H1 (cell line): ENCODE data around the gene GZF1.

Experiments used
- ATF2 ChIP-seq: IDR thresholded peaks from 2 replicates; pipeline ENCODE4 v1.6.1; 2012; ENCODE audit warnings: low read length, inconsistent platforms
- CTCF ChIP-seq, 3 experiments: IDR thresholded peaks; 1 replicate in 2 of 3; 2 replicates in 1 of 3; pipeline versions ENCODE4 v1.5.1 to v1.6.1; 2011; ENCODE audit warnings: low read length in 3 of 3, mild to moderate bottlenecking in 3 of 3, inconsistent platforms in 2 of 3, low read depth in 1 of 3, moderate library complexity in 1 of 3; ENCODE audit not compliant: insufficient read depth in 1 of 3; ENCODE audit errors: control extremely low read depth in 1 of 3
- EP300 ChIP-seq, 2 experiments: IDR thresholded peaks; 1 replicate in 1 of 2; 2 replicates in 1 of 2; pipeline ENCODE4 v1.6.1; 2011 to 2012; ENCODE audit warnings: low read depth in 2 of 2, low read length in 2 of 2, mild to moderate bottlenecking in 2 of 2, borderline replicate concordance in 1 of 2, inconsistent platforms in 1 of 2, moderate library complexity in 1 of 2
- EZH2 ChIP-seq: fragments of 200-600 bp; sonication (generic); IDR thresholded peaks from 2 replicates; pipeline ENCODE4 v1.7.1; 2012; ENCODE audit warnings: low read depth, mild to moderate bottlenecking, moderate library complexity, low read length, inconsistent platforms; ENCODE audit not compliant: severe bottlenecking
- FOSL1 ChIP-seq: IDR thresholded peaks from 2 replicates; pipeline ENCODE4 v1.6.1; 2011; ENCODE audit warnings: mild to moderate bottlenecking, low read depth, low read length, moderate library complexity; ENCODE audit not compliant: insufficient read depth
- PHF8 ChIP-seq: fragments of 200-600 bp; sonication (generic); conservative IDR thresholded peaks from 2 replicates; pipeline ENCODE4 v1.7.1; 2012; ENCODE audit warnings: low read depth, mild to moderate bottlenecking, inconsistent platforms, low read length, moderate library complexity

DNA sequence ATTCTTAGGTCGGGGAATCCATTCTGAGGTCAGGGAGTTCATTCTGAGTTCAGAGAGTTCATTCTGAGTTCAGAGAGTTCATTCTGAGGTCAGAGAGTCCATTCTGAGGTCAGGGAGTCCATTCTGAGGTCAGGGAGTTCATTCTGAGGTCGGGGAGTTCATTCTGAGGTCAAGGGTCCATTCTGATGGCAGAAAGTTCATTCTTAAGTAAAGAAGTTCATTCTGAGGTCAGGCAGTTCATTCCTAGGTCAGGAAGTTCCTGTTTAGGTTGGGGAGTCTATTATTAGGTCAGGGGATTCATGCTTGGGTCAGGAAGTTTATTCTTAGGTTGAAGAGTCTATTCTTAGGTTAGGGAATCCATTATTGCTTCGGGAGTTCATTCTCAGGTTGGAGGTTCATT lies 27.9 kb upstream of the GZF1 start:
- TF ChIP-seq CTCF (IDR thresholded peaks at IDR 0.05; ENCODE audit: control extremely low read depth in 1 of 3, insufficient read depth in 1 of 3, low read depth in 1 of 3, low read length in 3 of 3) (no peak), EP300 (IDR thresholded peaks at IDR 0.05; ENCODE audit: borderline replicate concordance in 1 of 2, low read depth in 2 of 2, low read length in 2 of 2) (no peak), EZH2 (no peak), PHF8 (no peak), ATF2 (no peak), FOSL1 (no peak)
